Activated naive CD4-positive, alpha-beta T cell treated with anti-CD3 and anti-CD28 coated beads, Interleukin-2, amount 10 ng/mL, durations not matched to agents 7 days and 5 days (primary cell): ENCODE data around the gene STXBP1.

Source experiments
- CTCF ChIA-PET: fragments of 350-600 bp; sonication (Branson Sonifier 250); formaldehyde crosslinking; loops from one replicate; lab custom pipeline; 2021; ENCODE audit warnings: antibody characterized with exemption; lab: Charles Lee
- DNase-seq: peaks from one replicate; pipeline ENCODE4 v3.0.0-alpha.2; 2020
- H3K27ac Mint-ChIP-seq: one replicate; pipeline ENCODE4 v1.8.0; 2021; ENCODE audit warnings: mild to moderate bottlenecking, moderate library complexity, mixed read lengths
- H3K27me3 Mint-ChIP-seq: one replicate; pipeline ENCODE4 v1.8.0; 2021; ENCODE audit warnings: mild to moderate bottlenecking, mixed read lengths
- H3K36me3 Mint-ChIP-seq: one replicate; pipeline ENCODE4 v1.8.0; 2021; ENCODE audit warnings: mixed read lengths
- H3K4me1 Mint-ChIP-seq: one replicate; pipeline ENCODE4 v1.8.0; 2021; ENCODE audit warnings: mixed read lengths
- H3K4me3 Mint-ChIP-seq: one replicate; pipeline ENCODE4 v1.8.0; 2021; ENCODE audit warnings: mild to moderate bottlenecking, moderate library complexity, mixed read lengths
- H3K9me3 Mint-ChIP-seq: one replicate; pipeline ENCODE4 v1.8.0; 2021; ENCODE audit warnings: mixed read lengths

The STXBP1 gene

GRCh38 chr9:127585161-127585819 lies 26.8 kb upstream of the STXBP1 start:
- DNase-seq, result no peak
- peaks cover 28% of the 10 kb centered on the region for H3K4me1 Mint-ChIP-seq
- H3K36me3 Mint-ChIP-seq, result peaks cover 7% of the 10 kb centered on the region
- H3K9me3 Mint-ChIP-seq, result no peaks in the 10 kb centered on the region
- CTCF ChIA-PET, result interaction anchor here (0.6 to 3.1 kb wide), 13 partner anchors 13 to 321 kb away, joined by 3 to 32 read pairs (median 3); no protein-coding TSS in a partner anchor
- H3K4me3 Mint-ChIP-seq, result no peak overlapping the region
- H3K27me3 Mint-ChIP-seq, result peaks cover 34% of the 10 kb centered on the region
- H3K27ac Mint-ChIP-seq, result no peak overlapping the region

DNA sequence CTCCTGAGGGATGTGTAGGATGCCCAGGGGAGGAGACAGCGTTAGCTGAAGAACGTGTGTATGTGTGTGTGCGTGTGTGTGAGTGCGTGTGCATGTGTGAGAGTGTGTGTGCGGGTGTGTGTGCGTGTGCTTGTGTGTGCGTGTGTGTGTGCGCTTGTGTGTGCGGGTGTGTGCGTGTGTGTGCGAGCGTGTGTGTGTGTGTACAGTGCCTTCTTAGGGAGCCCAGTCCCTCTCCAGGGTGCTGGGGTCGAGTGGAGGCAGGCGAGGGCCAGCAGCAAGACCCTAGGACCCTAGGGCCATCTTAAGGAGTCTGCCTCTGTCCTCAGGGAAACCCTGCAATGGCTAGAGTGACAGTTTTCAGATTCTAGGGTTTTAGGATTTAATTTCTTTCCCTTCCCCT lies 26.0 kb upstream of the STXBP1 start:
- no peak overlapping the region for H3K4me3 Mint-ChIP-seq
- H3K36me3 Mint-ChIP-seq, result peaks cover 5% of the 10 kb centered on the region
- H3K27me3 Mint-ChIP-seq, result peaks cover 32% of the 10 kb centered on the region
- H3K27ac Mint-ChIP-seq, result no peak overlapping the region
- CTCF ChIA-PET, result interaction anchor here (0.9 to 3.1 kb wide), 10 partner anchors 8 to 320 kb away, joined by 3 to 32 read pairs (median 4); no protein-coding TSS in a partner anchor
- peaks cover 21% of the 10 kb centered on the region for H3K4me1 Mint-ChIP-seq
- DNase-seq, result no peak
- H3K9me3 Mint-ChIP-seq, result no peaks in the 10 kb centered on the region

DNA sequence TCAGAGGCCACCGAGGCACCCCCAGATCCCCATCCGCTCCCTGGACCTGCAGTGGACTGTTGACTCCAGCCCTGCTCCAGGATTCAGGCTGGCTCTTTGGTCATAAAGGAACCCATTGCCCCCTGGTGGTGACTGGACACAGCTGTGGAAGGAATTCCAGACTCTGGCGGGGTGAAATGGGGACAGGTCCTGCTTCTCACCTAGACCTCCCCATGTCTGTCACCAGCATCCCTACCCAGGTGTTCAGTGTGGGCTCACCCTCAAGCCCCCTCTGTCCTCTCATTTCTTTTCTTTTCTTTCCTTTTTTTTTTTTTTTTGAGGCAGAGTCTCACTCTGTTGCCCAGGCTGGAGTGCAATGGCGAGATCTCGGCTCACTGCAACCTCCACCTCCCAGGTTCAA lies 25.5 kb upstream of the STXBP1 start:
- no peaks in the 10 kb centered on the region for H3K9me3 Mint-ChIP-seq
- H3K4me3 Mint-ChIP-seq, result no peak overlapping the region
- peaks cover 35% of the 10 kb centered on the region for H3K27me3 Mint-ChIP-seq
- CTCF ChIA-PET, result interaction anchor here (1.1 to 3.1 kb wide), 7 partner anchors 9 to 85 kb away, joined by 3 to 26 read pairs (median 5); no protein-coding TSS in a partner anchor
- DNase-seq, result peak; percentile 78
- peaks cover 20% of the 10 kb centered on the region for H3K4me1 Mint-ChIP-seq
- H3K27ac Mint-ChIP-seq, result no peak overlapping the region
- peaks cover 5% of the 10 kb centered on the region for H3K36me3 Mint-ChIP-seq

DNA sequence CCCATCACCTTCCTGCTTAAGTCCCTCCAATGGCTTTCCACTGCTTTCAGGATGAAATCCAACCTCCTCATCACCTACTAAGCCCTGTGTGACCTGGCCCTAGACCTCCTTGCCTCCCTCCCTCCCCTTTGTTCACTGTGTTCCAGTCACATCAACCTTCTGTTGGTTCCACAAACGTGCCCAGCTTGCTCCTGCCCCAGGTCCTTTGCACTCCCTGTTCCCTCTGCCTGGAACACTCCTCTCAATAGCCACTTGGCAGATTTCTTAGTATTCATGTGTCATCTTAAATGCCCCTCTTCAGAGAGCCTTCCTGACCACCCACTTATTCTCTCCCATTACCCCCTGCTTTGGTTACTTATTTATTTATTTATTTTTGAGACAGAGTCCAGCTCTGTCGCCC lies 24.1 kb upstream of the STXBP1 start:
- H3K4me1 Mint-ChIP-seq, result peaks cover 18% of the 10 kb centered on the region
- H3K4me3 Mint-ChIP-seq, result no peak overlapping the region
- peaks cover 5% of the 10 kb centered on the region for H3K36me3 Mint-ChIP-seq
- no peak for DNase-seq
- no peak overlapping the region for H3K27ac Mint-ChIP-seq
- CTCF ChIA-PET, result interaction anchor here (1.0 to 4.2 kb wide), 7 partner anchors 9 to 333 kb away, joined by 3 to 44 read pairs (median 5); partner anchors contain the start of gene TOR2A
- H3K9me3 Mint-ChIP-seq, result no peaks in the 10 kb centered on the region
- peaks cover 43% of the 10 kb centered on the region for H3K27me3 Mint-ChIP-seq

DNA sequence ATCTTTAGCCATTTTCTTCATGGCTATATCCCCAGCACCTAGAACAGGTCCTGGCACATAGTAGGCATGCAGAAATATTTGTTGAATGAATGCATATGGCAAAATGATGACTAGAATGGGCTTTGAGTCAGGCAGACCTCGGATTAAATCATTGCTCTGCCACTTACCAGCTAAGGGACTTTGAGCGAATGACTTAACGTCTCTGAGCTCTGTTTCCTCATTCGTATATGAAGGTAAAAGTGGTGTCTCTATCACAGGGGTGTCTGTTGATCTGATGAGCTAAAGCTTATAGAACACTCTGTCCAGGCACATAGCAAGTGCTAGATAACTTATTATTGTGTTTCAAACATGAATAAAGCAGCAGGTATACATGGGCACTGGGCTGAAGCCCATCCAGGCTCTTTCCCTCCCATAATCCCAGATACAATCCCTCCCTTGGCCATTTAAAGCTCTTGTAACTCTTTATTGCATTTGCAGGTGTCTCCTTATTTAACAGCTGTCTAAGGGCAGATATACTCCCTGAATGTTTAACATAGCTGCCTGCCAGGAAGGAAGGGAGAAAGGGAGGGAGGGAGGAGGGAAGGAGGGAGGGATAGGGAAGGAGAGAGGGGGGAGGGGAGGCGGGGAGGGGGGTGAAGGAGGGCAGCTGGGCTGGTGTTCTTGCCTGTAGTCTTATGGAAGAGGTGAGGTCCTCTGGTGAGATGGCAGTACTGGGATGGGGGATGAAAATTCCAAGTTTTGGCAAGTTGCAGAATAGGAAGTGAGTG lies 23.2 kb upstream of the STXBP1 start:
- Mint-ChIP-seq H3K27ac (no peak overlapping the region), H3K27me3 (peaks cover 49% of the 10 kb centered on the region), H3K36me3 (no peaks in the 10 kb centered on the region), H3K4me1 (peaks cover 13% of the 10 kb centered on the region), H3K4me3 (no peak overlapping the region), H3K9me3 (no peaks in the 10 kb centered on the region)
- CTCF ChIA-PET, result interaction anchor here (0.7 to 4.2 kb wide), 16 partner anchors 10 to 332 kb away, joined by 3 to 44 read pairs (median 6); partner anchors contain the start of genes STXBP1 and TOR2A
- no peak for DNase-seq

- CTCF ChIA-PET, result interaction anchor here (0.6 to 4.2 kb wide), 22 partner anchors 18 to 334 kb away, joined by 3 to 44 read pairs (median 4); partner anchors contain the start of genes PTRH1, STXBP1, TOR2A and TTC16
- H3K4me1 Mint-ChIP-seq, result peaks cover 11% of the 10 kb centered on the region
- no peaks in the 10 kb centered on the region for H3K9me3 Mint-ChIP-seq
- H3K27ac Mint-ChIP-seq, result no peak overlapping the region
- DNase-seq, result peak; percentile 54
- peaks cover 56% of the 10 kb centered on the region for H3K27me3 Mint-ChIP-seq
- no peak overlapping the region for H3K4me3 Mint-ChIP-seq
- H3K36me3 Mint-ChIP-seq, result no peaks in the 10 kb centered on the region
Measured at GRCh38 chr9:127589955-127590370, 22.1 kb upstream of the STXBP1 start.

GRCh38 chr9:127595611-127596010 lies 16.5 kb upstream of the STXBP1 start:
- CTCF ChIA-PET, result no interaction called here
- Mint-ChIP-seq H3K36me3 (no peaks in the 10 kb centered on the region), H3K9me3 (no peaks in the 10 kb centered on the region), H3K4me3 (no peak overlapping the region), H3K4me1 (no peaks in the 10 kb centered on the region), H3K27me3 (peaks cover 39% of the 10 kb centered on the region), H3K27ac (no peak overlapping the region)
- no peak for DNase-seq

- CTCF ChIA-PET, result interaction anchor here (1.2 kb wide), 1 partner anchor 12 kb away, joined by 5 read pairs; no protein-coding TSS in a partner anchor
- DNase-seq, result no peak
- peaks cover 41% of the 10 kb centered on the region for H3K27me3 Mint-ChIP-seq
- no peaks in the 10 kb centered on the region for H3K9me3 Mint-ChIP-seq
- H3K36me3 Mint-ChIP-seq, result no peaks in the 10 kb centered on the region
- H3K27ac Mint-ChIP-seq, result no peak overlapping the region
- no peak overlapping the region for H3K4me3 Mint-ChIP-seq
- H3K4me1 Mint-ChIP-seq, result no peaks in the 10 kb centered on the region
Measured at GRCh38 chr9:127598839-127599549, 13.1 kb upstream of the STXBP1 start.

- H3K27ac Mint-ChIP-seq, result no peak overlapping the region
- H3K9me3 Mint-ChIP-seq, result no peaks in the 10 kb centered on the region
- no peaks in the 10 kb centered on the region for H3K36me3 Mint-ChIP-seq
- H3K27me3 Mint-ChIP-seq, result peaks cover 41% of the 10 kb centered on the region
- no peaks in the 10 kb centered on the region for H3K4me1 Mint-ChIP-seq
- CTCF ChIA-PET, result interaction anchor here (1.2 kb wide), 1 partner anchor 13 kb away, joined by 5 read pairs; no protein-coding TSS in a partner anchor
- H3K4me3 Mint-ChIP-seq, result no peak overlapping the region
- no peak for DNase-seq
Measured at GRCh38 chr9:127599550-127599891, 12.6 kb upstream of the STXBP1 start.

DNA sequence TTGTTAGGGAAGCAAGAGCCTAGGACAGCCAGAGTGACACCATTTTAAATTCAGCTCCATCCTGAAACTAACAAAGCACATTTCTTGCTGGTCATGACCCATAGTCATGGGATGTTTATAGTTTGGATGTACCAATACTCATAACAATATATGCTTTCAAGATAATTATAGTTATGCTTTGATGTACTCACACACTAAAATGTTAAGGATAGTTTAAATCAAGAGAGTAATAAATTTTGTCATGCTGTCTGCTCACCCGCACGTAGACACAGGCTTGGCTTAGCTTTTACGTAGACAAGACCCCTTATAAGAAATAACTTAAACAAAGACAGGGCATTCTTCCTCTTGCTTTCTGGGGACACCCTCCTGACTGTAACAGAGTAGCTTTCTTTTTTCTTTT lies 8.9 kb upstream of the STXBP1 start:
- Mint-ChIP-seq H3K27ac (no peak overlapping the region), H3K36me3 (no peaks in the 10 kb centered on the region), H3K4me1 (peaks cover 8% of the 10 kb centered on the region), H3K4me3 (no peak overlapping the region), H3K27me3 (peaks cover 65% of the 10 kb centered on the region), H3K9me3 (no peaks in the 10 kb centered on the region)
- no peak for DNase-seq
- CTCF ChIA-PET, result interaction anchor here (1.0 kb wide), 1 partner anchor 10 kb away, joined by 3 read pairs; no protein-coding TSS in a partner anchor

DNA sequence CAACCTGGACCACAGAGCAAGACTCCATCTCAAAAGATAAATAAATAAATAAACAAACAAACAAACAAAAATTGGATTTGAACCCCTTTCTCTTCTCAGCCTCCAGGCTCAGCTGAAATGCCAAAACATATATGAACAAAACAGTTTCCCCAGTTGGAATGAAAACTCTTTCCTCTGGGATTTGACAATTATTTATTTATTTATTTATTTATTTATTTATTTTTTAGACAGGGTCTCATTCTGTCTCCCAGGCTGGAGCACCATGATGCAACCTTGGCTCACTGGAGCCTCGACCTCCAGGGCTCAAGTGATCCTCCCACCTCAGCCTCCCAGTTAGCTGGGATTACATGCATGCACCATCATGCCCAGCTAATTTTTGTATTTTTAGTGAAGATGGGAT lies 6.0 kb upstream of the STXBP1 start:
- H3K27ac Mint-ChIP-seq, result no peak overlapping the region
- H3K4me1 Mint-ChIP-seq, result peaks cover 22% of the 10 kb centered on the region
- H3K27me3 Mint-ChIP-seq, result peaks cover 76% of the 10 kb centered on the region
- CTCF ChIA-PET, result no interaction called here
- H3K36me3 Mint-ChIP-seq, result no peaks in the 10 kb centered on the region
- DNase-seq, result no peak
- no peaks in the 10 kb centered on the region for H3K9me3 Mint-ChIP-seq
- no peak overlapping the region for H3K4me3 Mint-ChIP-seq

DNA sequence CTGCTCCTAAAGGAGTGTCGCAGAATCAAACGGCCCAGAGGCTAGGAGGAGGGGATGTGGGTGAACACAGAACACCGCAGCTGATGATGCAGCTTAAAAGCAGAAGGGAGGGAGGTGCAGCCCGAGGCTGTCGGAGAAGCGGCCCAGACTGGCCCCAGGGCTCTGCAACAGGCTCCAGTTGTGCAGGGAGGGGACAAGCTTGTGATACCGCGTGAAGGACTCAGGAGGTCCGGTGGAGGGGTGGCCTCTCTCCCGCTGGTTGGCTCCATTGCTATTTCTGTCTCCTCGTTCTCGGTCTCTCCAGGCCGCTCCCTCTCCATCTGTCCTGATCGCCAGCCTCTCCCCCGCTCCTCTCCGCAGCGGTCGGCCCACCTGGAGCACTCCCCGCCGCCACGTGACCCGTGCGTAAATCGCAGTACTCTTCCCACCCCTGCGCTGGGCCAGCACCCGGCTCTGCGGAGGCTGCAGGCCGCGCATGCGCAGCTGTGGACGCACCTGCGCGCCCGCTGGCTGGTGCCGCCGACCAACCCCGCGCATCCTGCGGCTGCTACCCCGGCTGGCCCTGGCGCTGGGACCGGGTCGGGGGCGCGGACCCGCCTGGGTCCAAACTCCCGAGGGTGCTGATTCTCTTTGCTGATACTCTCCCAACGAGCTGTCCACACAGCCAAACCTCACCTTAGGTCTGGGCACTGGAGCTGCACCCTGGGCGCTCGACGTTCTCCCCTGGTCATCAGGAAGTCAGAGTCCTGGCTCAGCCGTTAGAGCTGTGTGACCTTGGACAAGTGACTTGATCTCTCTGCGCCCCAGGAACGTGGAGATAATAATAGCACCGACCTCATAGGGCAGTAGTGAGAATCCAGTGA lies 3.7 kb upstream of the STXBP1 start:
- H3K27me3 Mint-ChIP-seq, result peaks cover 72% of the 10 kb centered on the region
- DNase-seq, result peak; percentile 82
- H3K9me3 Mint-ChIP-seq, result no peaks in the 10 kb centered on the region
- H3K27ac Mint-ChIP-seq, result no peak overlapping the region
- CTCF ChIA-PET, result interaction anchor here (0.5 to 1.8 kb wide), 5 partner anchors 18 to 126 kb away, joined by 3 to 12 read pairs (median 3); partner anchors contain the start of gene TOR2A
- H3K36me3 Mint-ChIP-seq, result no peaks in the 10 kb centered on the region
- H3K4me3 Mint-ChIP-seq, result peak overlapping the region; percentile 74
- peaks cover 33% of the 10 kb centered on the region for H3K4me1 Mint-ChIP-seq

DNA sequence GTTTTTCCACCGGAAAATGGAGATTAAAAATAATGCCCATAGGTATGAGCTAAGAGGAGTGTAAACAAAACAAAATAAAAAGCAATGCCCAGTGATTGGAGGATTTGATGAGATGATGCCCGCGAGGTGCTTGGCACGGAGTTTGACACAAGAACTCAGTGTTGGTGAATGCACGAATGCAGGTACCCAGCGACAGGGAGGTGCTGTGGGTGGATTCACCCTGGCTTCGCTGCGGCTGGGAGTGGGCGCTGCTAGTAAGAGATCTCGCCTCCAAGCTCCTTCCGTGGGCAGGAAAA lies 526 bp upstream of the STXBP1 start:
- Mint-ChIP-seq H3K4me3 (peak overlapping the region; percentile 94), H3K36me3 (no peaks in the 10 kb centered on the region), H3K27ac (peak overlapping the region; percentile 76), H3K27me3 (peaks cover 76% of the 10 kb centered on the region), H3K9me3 (no peaks in the 10 kb centered on the region), H3K4me1 (peaks cover 42% of the 10 kb centered on the region)
- CTCF ChIA-PET, result interaction anchor here (1.2 to 1.4 kb wide), 2 partner anchors 22 to 101 kb away, joined by 3 read pairs; no protein-coding TSS in a partner anchor
- no peak for DNase-seq
